ENCODE measurements around the gene CAND2.

The CAND2 gene

DNA sequence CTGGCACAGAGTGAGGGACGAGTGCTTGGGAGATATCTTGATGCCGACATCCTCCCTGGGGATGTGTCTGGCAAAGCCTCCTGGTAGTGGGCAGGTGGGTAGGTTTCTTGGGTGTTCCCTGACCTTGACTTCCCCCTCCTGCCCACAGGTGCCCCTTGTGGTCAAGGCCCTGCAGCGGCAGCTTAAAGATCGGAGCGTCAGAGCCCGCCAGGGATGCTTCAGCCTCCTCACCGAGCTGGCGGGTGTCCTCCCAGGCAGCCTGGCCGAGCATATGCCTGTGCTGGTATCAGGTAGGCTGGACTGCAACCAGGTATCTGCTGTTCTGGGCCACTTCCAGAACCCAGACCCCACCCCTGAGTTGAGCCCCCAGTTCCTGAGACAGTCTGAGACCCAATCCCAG lies 19.2 kb downstream of the CAND2 start:
- DNase-seq (ENCODE audit: low read depth in 2 of 2), result no peak
- peak; percentile 8 for TF ChIP-seq CTCF (IDR thresholded peaks at IDR 0.05; ENCODE audit: low read depth, low read length)

DNA sequence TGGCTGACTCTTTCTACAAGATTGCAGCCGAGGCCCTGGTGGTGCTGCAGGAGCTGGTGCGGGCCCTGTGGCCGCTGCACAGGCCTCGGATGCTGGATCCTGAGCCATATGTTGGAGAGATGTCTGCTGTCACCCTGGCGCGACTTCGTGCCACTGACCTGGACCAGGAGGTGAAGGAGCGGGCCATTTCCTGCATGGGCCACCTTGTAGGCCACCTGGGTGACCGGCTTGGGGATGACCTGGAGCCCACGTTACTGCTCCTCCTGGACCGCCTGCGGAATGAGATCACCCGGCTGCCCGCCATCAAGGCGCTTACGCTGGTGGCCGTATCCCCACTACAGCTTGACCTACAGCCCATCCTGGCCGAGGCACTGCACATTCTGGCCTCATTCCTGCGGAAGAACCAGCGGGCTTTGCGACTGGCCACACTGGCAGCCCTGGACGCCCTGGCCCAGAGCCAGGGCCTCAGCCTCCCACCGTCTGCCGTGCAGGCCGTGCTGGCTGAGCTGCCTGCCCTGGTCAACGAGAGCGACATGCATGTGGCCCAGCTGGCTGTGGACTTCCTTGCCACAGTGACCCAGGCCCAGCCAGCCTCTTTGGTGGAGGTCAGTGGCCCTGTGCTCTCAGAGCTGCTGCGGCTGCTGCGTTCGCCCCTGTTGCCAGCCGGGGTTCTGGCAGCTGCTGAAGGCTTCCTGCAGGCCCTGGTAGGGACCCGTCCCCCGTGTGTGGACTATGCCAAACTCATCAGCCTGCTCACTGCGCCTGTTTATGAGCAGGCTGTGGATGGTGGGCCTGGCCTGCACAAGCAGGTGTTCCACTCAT lies 20.3 kb downstream of the CAND2 start:
- H3K4me3 ChIP-seq (replicated peaks in 1 of 2; ENCODE audit: low read depth in 2 of 2, low read length in 2 of 2), result no peak overlapping the region
- DNase-seq (ENCODE audit: low read depth in 2 of 2), result no peak
- TF ChIP-seq CTCF (IDR thresholded peaks at IDR 0.05; ENCODE audit: low read depth, low read length), result no peak

More for the DNA sequence above, 19.2 kb downstream of the CAND2 start:
- H3K4me3 ChIP-seq (replicated peaks in 1 of 2; ENCODE audit: low read depth in 2 of 2, low read length in 2 of 2), result no peak overlapping the region

GRCh38 chr3:12817343-12817710 lies 20.8 kb downstream of the CAND2 start:
- H3K4me3 ChIP-seq (replicated peaks in 1 of 2; ENCODE audit: low read depth in 2 of 2, low read length in 2 of 2), result no peak overlapping the region
- TF ChIP-seq CTCF (IDR thresholded peaks at IDR 0.05; ENCODE audit: low read depth, low read length), result no peak
- DNase-seq (ENCODE audit: low read depth in 2 of 2), result no peak

- H3K4me3 ChIP-seq (replicated peaks in 1 of 2; ENCODE audit: low read depth in 2 of 2, low read length in 2 of 2), result no peak overlapping the region
- no peak for TF ChIP-seq CTCF (IDR thresholded peaks at IDR 0.05; ENCODE audit: low read depth, low read length)
- no peak for DNase-seq (ENCODE audit: low read depth in 2 of 2)
Measured at GRCh38 chr3:12818273-12818672, 21.8 kb downstream of the CAND2 start.

DNA sequence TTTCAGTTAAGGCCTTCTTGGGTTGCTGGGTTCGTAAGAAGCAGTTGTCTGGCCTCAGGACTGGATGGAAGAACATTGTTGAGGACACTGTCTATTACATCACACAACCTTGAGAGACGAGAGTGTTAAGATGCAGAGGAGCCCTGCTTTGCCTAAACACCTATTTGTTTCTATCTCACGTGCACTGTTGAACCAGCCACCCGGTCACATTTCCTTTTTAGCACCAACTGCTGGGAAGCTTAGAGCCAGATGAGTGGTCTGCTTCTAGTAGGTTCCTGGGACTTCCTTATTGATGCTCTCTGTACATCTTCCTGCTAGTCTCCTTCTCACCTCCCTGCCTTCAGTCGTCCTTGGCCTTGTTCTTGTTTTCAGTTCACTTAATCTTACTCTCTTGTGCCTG lies 22.3 kb downstream of the CAND2 start:
- H3K4me3 ChIP-seq (replicated peaks in 1 of 2; ENCODE audit: low read depth in 2 of 2, low read length in 2 of 2), result no peak overlapping the region
- TF ChIP-seq CTCF (IDR thresholded peaks at IDR 0.05; ENCODE audit: low read depth, low read length), result no peak
- no peak for DNase-seq (ENCODE audit: low read depth in 2 of 2)

GRCh38 chr3:12822725-12823373 lies 26.4 kb downstream of the CAND2 start:
- H3K4me3 ChIP-seq (replicated peaks in 1 of 2; ENCODE audit: low read depth in 2 of 2, low read length in 2 of 2), result no peak overlapping the region
- peak; percentile 39 for TF ChIP-seq CTCF (IDR thresholded peaks at IDR 0.05; ENCODE audit: low read depth, low read length)
- peak; percentile 50 to 57 for DNase-seq (ENCODE audit: low read depth in 2 of 2)

Measured in cardiac fibroblast (primary cell).